Ishikawa (cell line): ENCODE measurements around the gene NOTCH3.

ENCODE experiments used
- CEBPB ChIP-seq: IDR thresholded peaks from 2 replicates; pipeline ENCODE4 v1.6.1; 2012
- CREB1 ChIP-seq: IDR thresholded peaks from 2 replicates; pipeline ENCODE4 v1.6.1; 2012; ENCODE audit warnings: low read depth
- EGR1 ChIP-seq: IDR thresholded peaks from 2 replicates; pipeline ENCODE4 v1.6.1; 2012
- EP300 ChIP-seq: IDR thresholded peaks from 2 replicates; pipeline ENCODE4 v1.6.1; 2012; ENCODE audit warnings: borderline replicate concordance
- FOXM1 ChIP-seq: IDR thresholded peaks from 2 replicates; pipeline ENCODE4 v1.6.1; 2012; ENCODE audit warnings: low read depth, borderline replicate concordance
- MAX ChIP-seq: IDR thresholded peaks from 2 replicates; pipeline ENCODE4 v1.6.1; 2012
- NFIC ChIP-seq: IDR thresholded peaks from 2 replicates; pipeline ENCODE4 v1.6.1; 2012
- RAD21 ChIP-seq: IDR thresholded peaks from 2 replicates; pipeline ENCODE4 v1.6.1; 2012; ENCODE audit warnings: low read depth
- REST ChIP-seq: IDR thresholded peaks from 2 replicates; pipeline ENCODE4 v1.6.1; 2012; ENCODE audit warnings: low read depth, mild to moderate bottlenecking
- TAF1 ChIP-seq: IDR thresholded peaks from 2 replicates; pipeline ENCODE4 v1.6.1; 2012; ENCODE audit warnings: low read depth, mild to moderate bottlenecking
- TCF12 ChIP-seq: IDR thresholded peaks from 2 replicates; pipeline ENCODE4 v1.6.1; 2012; ENCODE audit warnings: low read depth
- TEAD4 ChIP-seq: IDR thresholded peaks from 2 replicates; pipeline ENCODE4 v1.6.1; 2012
- USF1 ChIP-seq: IDR thresholded peaks from 2 replicates; pipeline ENCODE4 v1.6.1; 2012
- YY1 ChIP-seq: IDR thresholded peaks from 2 replicates; pipeline ENCODE4 v1.6.1; 2012; ENCODE audit warnings: low read depth
- ZBTB7A ChIP-seq: IDR thresholded peaks from 2 replicates; pipeline ENCODE4 v1.6.1; 2012; ENCODE audit warnings: low read depth

The NOTCH3 gene

GRCh38 chr19:15223649-15224361, 23.0 kb upstream of the NOTCH3 start:
- TF ChIP-seq YY1 = no peak
- no peak for TF ChIP-seq EP300
- no peak for TF ChIP-seq REST
- no peak for TF ChIP-seq NFIC
- TF ChIP-seq CREB1 = no peak
- no peak for TF ChIP-seq USF1
- TF ChIP-seq TCF12 = no peak
- no peak for TF ChIP-seq TAF1
- TF ChIP-seq TEAD4 = no peak
- no peak for TF ChIP-seq FOXM1

- TF ChIP-seq MAX (peak; percentile 56; the same call in 1 of the 2 replicates), USF1 (no peak), TAF1 (no peak), FOXM1 (peak; percentile 56; the same call in 1 of the 2 replicates), CREB1 (no peak), NFIC (no peak), TEAD4 (no peak), ZBTB7A (no peak), TCF12 (no peak), EGR1 (peak; percentile 86)
Observed at GRCh38 chr19:15222738-15223648, 22.2 kb upstream of the NOTCH3 start.

DNA sequence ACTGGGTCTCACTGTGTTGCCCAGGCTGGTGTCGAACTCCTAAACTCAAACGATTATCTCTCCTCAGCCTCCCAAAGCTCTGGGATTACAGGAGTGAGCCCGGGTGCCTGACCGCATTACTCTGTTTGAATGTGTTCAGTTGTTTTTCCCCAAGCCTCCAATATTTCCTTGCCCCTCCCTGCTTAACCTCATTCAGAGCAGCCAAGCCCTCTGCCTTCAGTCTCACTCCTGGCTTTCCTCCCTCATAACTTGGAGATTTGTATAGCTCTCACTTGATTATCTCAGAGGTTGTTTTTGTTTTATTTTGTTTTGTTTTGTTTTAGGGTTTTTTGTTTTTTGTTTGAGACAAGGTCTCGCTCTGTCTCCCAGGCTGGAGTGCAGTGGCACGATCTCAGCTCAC, 20.0 kb upstream of the NOTCH3 start:
- TF ChIP-seq NFIC = no peak
- TF ChIP-seq MAX = no peak
- TF ChIP-seq USF1 = no peak
- no peak for TF ChIP-seq FOXM1
- no peak for TF ChIP-seq TAF1
- TF ChIP-seq EGR1 = no peak
- TF ChIP-seq REST = no peak
- no peak for TF ChIP-seq CREB1
- no peak for TF ChIP-seq TCF12
- TF ChIP-seq ZBTB7A = no peak
- TF ChIP-seq YY1 = no peak
- no peak for TF ChIP-seq EP300
- TF ChIP-seq RAD21 = no peak
- no peak for TF ChIP-seq CEBPB
- no peak for TF ChIP-seq TEAD4

DNA sequence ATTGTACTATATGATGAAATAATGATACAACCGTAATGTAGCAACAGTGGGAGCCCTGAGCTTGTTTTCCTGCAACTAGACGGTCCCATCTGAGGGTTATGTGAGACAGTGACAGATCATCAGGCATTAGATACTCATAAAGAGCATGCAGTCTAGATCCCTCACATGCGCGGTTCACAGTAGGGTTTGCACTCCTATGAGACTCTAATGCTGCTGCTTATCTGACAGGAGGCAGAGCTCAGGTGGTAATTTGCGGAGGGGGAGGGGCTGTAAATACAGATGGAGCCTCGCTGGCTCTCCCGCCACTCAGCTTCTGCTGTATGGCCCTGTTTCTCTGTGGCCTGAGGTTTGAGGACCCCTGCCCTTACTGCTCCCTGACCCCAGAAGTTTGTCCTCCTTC, 17.7 kb upstream of the NOTCH3 start:
- TF ChIP-seq YY1 (no peak), USF1 (no peak), CEBPB (no peak)

DNA sequence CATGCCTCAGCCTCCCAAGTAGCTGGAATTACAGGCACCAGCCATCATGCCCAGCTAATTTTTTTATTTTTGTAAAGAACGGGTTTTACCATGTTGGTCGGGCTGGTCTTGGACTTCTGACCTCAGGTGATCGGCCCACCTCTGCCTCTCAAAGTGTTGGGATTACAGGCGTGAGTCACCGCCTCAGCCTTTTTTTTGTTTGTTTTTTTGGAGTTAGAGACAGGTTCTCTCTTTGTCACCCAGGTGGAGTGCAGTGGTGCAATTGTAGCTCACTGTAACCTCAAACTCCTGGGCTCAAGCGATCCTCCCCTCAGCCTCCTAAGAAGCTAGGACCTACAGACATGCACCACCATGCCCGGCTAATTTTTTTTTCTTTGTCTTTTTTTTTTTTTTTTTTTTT, 15.6 kb upstream of the NOTCH3 start:
- TF ChIP-seq FOXM1 = no peak
- TF ChIP-seq MAX = no peak
- no peak for TF ChIP-seq USF1
- TF ChIP-seq CEBPB = no peak
- no peak for TF ChIP-seq REST
- no peak for TF ChIP-seq TEAD4
- TF ChIP-seq CREB1 = no peak
- TF ChIP-seq TCF12 = no peak
- TF ChIP-seq EGR1 = no peak
- TF ChIP-seq TAF1 = no peak
- no peak for TF ChIP-seq YY1
- no peak for TF ChIP-seq ZBTB7A
- TF ChIP-seq RAD21 = no peak
- TF ChIP-seq NFIC = no peak
- no peak for TF ChIP-seq EP300
